BE2C (cell line): Measurements from ENCODE around the gene MTA3.

ENCODE experiments used
- DNase-seq: peaks from one replicate; pipeline ENCODE4 v3.0.0-alpha.2; 2020
- H3K27me3 ChIP-seq: fragments of 250-450 bp; sonication (Bioruptor Pico); 2 replicates; pipeline ENCODE4 v1.5.1; 2020; ENCODE audit warnings: mild to moderate bottlenecking
- H3K36me3 ChIP-seq: fragments of 250-450 bp; sonication (Bioruptor Pico); 2 replicates; pipeline ENCODE4 v1.5.1; 2020; ENCODE audit warnings: mild to moderate bottlenecking
- H3K4me1 ChIP-seq: fragments of 250-450 bp; sonication (Bioruptor Pico); 2 replicates; pipeline ENCODE4 v1.5.1; 2020
- H3K4me3 ChIP-seq: 2 replicates; pipeline ENCODE4 v1.5.1; 2011; ENCODE audit warnings: low read depth, low read length
- H3K9me3 ChIP-seq: fragments of 250-450 bp; sonication (Bioruptor Pico); 2 replicates; pipeline ENCODE4 v1.5.1; 2020
- CTCF ChIP-seq: IDR thresholded peaks from 2 replicates; pipeline ENCODE4 v1.5.1; 2012; ENCODE audit warnings: mild to moderate bottlenecking, low read depth, low read length

Gene MTA3

GRCh38 chr2:42659609-42660008 lies 91.2 kb downstream of the MTA3 start:
- Histone ChIP-seq H3K36me3 (peaks cover 3% of the 10 kb centered on the region), H3K27me3 (no peaks in the 10 kb centered on the region), H3K9me3 (no peaks in the 10 kb centered on the region; the same call in 1 of the 2 replicates), H3K4me3 (no peak overlapping the region), H3K4me1 (no peaks in the 10 kb centered on the region; the same call in 1 of the 2 replicates)
- TF ChIP-seq CTCF = no peak
- no peak for DNase-seq

DNA sequence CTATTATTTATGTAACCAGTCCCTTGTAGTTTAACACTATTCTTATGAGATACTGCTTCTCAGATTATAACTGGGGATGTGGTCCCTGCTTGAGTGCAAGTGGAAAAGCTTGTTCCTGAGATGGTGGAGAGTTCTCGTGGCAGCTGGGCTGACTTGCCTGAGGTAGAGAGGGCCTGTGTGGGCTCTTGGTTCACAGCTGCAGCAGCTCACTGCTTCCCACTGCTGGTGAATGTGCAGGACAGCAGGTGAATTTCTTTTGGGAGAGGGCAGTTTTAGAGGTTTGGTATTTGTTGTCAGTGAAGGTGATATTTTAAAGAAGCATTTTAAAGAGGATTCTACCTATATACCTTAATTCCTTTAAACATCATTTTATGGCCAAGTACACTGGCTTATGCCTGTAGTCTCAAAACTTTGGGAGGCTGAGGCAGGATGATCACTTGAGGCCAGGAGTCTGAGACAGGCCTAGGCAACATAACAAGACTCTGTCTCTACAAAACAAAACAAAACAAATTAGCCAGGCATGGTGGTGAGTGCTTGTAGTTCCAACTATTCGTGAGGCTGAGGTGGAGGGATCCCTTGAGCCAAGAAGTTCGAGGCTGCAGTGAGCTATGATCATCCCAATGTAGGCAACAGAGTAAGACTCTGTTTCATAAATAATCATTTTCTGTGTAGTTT lies 94.8 kb downstream of the MTA3 start:
- H3K4me1 ChIP-seq = peaks cover 4% of the 10 kb centered on the region
- DNase-seq = peak; percentile 78
- TF ChIP-seq CTCF = peak; percentile 100
- no peak overlapping the region for H3K4me3 ChIP-seq
- H3K9me3 ChIP-seq = no peaks in the 10 kb centered on the region
- peaks cover 3% of the 10 kb centered on the region for H3K36me3 ChIP-seq
- no peaks in the 10 kb centered on the region for H3K27me3 ChIP-seq

DNA sequence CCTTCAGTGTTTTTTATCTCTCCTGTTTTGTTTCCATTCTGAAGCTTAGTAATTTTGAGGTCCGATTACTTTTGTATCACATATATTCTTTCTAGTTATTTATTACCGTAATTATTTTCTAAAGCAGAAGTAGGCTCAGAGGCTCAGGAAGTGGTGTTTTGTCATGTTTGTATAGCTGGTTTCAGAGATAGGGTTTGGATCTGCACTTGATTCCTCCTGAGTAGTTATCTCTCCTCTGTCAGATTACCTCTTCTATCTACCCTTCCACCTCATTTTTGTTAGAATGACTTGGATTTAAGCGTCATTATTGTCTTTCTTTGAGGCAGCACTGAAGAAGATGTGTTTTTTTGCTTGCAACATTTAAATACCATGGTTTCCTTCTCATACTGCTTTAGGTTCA lies 95.4 kb downstream of the MTA3 start:
- Histone ChIP-seq H3K4me3 (no peak overlapping the region), H3K36me3 (peaks cover 3% of the 10 kb centered on the region), H3K4me1 (peaks cover 7% of the 10 kb centered on the region), H3K27me3 (no peaks in the 10 kb centered on the region), H3K9me3 (no peaks in the 10 kb centered on the region)
- DNase-seq = no peak
- TF ChIP-seq CTCF = no peak

DNA sequence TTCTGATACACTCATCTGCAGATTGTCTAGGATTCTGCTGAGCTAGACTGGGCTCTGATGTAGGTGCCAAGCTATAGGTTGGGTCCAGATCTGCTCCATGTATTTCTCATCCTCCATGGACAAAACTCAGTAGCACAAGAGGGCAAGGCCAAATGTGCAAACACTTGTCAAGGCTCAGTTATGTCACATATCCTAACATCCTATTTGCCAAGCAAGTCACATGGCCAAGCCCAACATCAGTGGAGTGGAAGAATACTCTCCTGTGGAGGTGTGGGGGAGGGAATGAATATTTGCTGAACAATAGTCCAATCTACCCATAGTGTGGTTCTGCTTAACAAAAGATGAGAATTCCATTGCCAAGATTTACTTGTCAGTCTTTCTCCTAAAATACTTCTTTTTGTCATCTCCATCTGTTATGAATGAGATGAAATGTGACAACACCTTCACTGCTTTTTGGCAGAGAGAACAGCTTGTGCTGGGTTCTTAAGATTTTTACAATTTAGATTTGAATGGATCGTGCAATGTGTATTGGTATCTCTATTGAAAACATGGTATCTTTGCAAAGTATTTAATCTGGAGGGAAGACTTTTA lies 105.7 kb downstream of the MTA3 start:
- H3K9me3 ChIP-seq = no peaks in the 10 kb centered on the region

DNA sequence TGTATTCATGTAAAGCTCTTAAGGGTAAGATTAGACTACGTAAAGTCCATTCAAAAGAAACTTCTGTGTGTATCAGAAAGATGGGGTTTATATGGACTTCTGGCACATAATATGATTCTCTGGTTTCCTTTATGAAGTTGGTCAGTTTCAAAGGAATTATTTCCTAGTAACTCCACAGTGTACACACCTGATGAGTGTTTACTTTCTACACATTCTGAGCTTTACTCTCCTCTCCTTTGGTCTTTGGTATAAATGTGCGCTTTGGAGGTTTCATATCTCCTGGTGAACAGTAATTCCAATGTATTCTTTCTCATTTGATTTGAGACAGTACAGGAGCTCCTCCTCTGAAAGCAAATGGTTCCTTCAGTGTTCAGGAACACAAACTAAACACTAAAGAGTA lies 107.4 kb downstream of the MTA3 start:
- DNase-seq = no peak
- H3K27me3 ChIP-seq = no peaks in the 10 kb centered on the region
- H3K4me1 ChIP-seq = no peaks in the 10 kb centered on the region
- no peaks in the 10 kb centered on the region for H3K9me3 ChIP-seq
- peaks cover 3% of the 10 kb centered on the region for H3K36me3 ChIP-seq
- no peak overlapping the region for H3K4me3 ChIP-seq
- no peak for TF ChIP-seq CTCF

More for the DNA sequence above, 105.7 kb downstream of the MTA3 start:
- Histone ChIP-seq H3K36me3 (peaks cover 3% of the 10 kb centered on the region), H3K4me1 (no peaks in the 10 kb centered on the region), H3K27me3 (no peaks in the 10 kb centered on the region), H3K4me3 (no peak overlapping the region)
- no peak for TF ChIP-seq CTCF
- DNase-seq = no peak

DNA sequence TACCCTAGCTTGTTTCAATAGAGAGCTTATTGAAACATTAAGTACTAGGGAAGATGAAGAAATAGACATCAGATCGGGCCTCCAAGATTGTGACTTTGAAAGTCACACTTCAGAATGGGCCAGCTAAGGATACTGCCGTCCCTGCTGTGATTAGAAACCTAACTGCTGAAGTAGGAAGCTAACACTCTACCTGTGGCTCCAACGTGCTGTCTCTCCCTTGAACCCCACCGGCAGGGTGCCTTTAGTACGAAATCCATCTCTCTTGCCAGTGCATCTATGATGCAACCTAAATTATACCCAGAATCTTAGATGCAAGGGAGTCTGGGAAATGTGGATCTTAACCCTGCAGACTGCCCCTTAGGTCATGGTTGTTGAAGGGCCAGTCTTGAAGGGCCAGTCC lies 116.9 kb downstream of the MTA3 start:
- H3K36me3 ChIP-seq = peaks cover 6% of the 10 kb centered on the region; the same call in 1 of the 2 replicates

More for the DNA sequence above, 116.9 kb downstream of the MTA3 start:
- Histone ChIP-seq H3K4me1 (no peaks in the 10 kb centered on the region), H3K9me3 (no peaks in the 10 kb centered on the region), H3K4me3 (no peak overlapping the region), H3K27me3 (no peaks in the 10 kb centered on the region)
- no peak for DNase-seq
- TF ChIP-seq CTCF = no peak
